ENCODE measurements around the gene DMD. TPM values are rescaled to one million over a fixed set of nuclear protein-coding genes. Genes with fewer than 3 reads are reported as not detected.

The DMD gene
- total and polyA plus RNA-seq, 2 of the 8 experiments (the other 6 are each of a cell fraction or from before 2014, with no cell fraction given), result 4.8 to 7.4 TPM

DNA sequence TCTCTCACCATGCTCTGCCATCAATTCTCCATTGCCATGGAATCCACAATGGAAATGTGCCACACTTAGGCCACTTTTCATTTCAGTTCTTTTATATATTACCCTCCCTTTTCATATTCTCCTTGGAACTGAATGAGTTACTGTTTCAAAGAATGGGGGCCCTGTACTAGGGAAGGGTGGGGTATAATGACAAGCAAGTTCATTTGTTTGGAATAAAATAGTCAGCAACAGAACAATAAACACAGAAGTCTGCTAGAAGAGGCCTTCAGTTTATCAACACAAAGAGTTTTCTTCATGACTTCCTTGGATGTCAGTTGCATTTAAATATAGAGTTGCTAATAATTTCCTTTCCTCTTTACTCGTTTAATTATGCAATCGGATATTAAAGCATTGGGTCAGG, 1661.2 kb downstream of the DMD start:
- H3K18ac ChIP-seq (ENCODE audit: extremely low read depth, low read length), result no peak overlapping the region
- no peak overlapping the region for H3K4me2 ChIP-seq (ENCODE audit: insufficient read depth in 1 of 2, low read depth in 2 of 2, low read length in 2 of 2)
- H3K9me3 ChIP-seq (ENCODE audit: insufficient read depth in 2 of 2, low read depth in 1 of 2, low read length in 1 of 2), result no peaks in the 10 kb centered on the region
- no peak overlapping the region for H2BK120ac ChIP-seq (replicated peaks; ENCODE audit: low read depth, low read length)
- 87% methylated on average over 2 of the region's 2 CpGs; no CpG with 5 or more reads in 1 of the 2 experiments for WGBS, 2 experiments (ENCODE audit: extremely low coverage in 1 of 2, insufficient coverage in 1 of 2, insufficient read length in 1 of 2, insufficient replicate concordance in 2 of 2, low coverage in 1 of 2, low lambda C conversion rate in 2 of 2, missing lambda C conversion rate in 1 of 2)
- no peaks in the 10 kb centered on the region for H3K23me2 ChIP-seq (ENCODE audit: low read depth, low read length)
- H4K8ac ChIP-seq (ENCODE audit: extremely low read depth, insufficient read depth, low read length), result no peak overlapping the region
- ChIA-PET POLR2A (ENCODE audit: partially characterized antibody) (no interaction called here), CTCF (ENCODE audit: partially characterized antibody) (no interaction called here)
- no peak overlapping the region for H3K14ac ChIP-seq (ENCODE audit: insufficient read length)
- H2BK5ac ChIP-seq (ENCODE audit: low read depth, low read length), result no peak overlapping the region
- no peak overlapping the region for H4K5ac ChIP-seq (ENCODE audit: insufficient read length, low read depth, low read length)
- H2AFZ ChIP-seq (ENCODE audit: low read length), result no peak overlapping the region
- no peak overlapping the region for H2AK5ac ChIP-seq (ENCODE audit: low read depth, low read length)
- no peaks in the 10 kb centered on the region for H3K79me2 ChIP-seq (ENCODE audit: control insufficient read depth in 1 of 2, insufficient read depth in 2 of 2, low read length in 2 of 2)
- H3K9ac ChIP-seq (replicated peaks in 1 of 4; ENCODE audit: extremely low read depth in 1 of 4, low read depth in 3 of 4, low read length in 3 of 4), result no peak overlapping the region
- no peaks in the 10 kb centered on the region for H3K79me1 ChIP-seq (ENCODE audit: low read depth, low read length)
- H3K4me3 ChIP-seq (ENCODE audit: extremely low read depth in 1 of 4, insufficient read depth in 2 of 4, low read depth in 3 of 4, low read length in 4 of 4), result no peak overlapping the region
- H3K56ac ChIP-seq (replicated peaks; ENCODE audit: insufficient read length, low read depth, low read length), result no peak overlapping the region
- H4K91ac ChIP-seq (replicated peaks; ENCODE audit: insufficient read length, low read length), result no peak overlapping the region
- no peak overlapping the region for H3K23ac ChIP-seq (ENCODE audit: insufficient read length)
- no peaks in the 10 kb centered on the region; a peak in 2 of 7 replicates for H3K4me1 ChIP-seq (replicated peaks in 1 of 4; ENCODE audit: control insufficient read depth in 3 of 4, insufficient read depth in 4 of 4, low read length in 3 of 4)
- TF ChIP-seq, protein P1, sequence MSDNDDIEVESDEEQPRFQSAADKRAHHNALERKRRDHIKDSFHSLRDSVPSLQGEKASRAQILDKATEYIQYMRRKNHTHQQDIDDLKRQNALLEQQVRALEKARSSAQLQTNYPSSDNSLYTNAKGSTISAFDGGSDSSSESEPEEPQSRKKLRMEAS (IDR thresholded peaks at IDR 0.05), result no peak
- TF ChIP-seq NANOG (IDR thresholded peaks at IDR 0.05; ENCODE audit: insufficient read depth, low read depth, low read length, poor library complexity, severe bottlenecking) (no peak), SP1 (IDR thresholded peaks at IDR 0.05; ENCODE audit: low read depth, low read length) (no peak), EP300 (IDR thresholded peaks at IDR 0.05; ENCODE audit: borderline replicate concordance in 1 of 2, low read depth in 2 of 2, low read length in 2 of 2) (no peak), JUND (IDR thresholded peaks at IDR 0.05; ENCODE audit: low read length) (no peak), TAF7 (optimal IDR thresholded peaks at IDR 0.05; ENCODE audit: borderline replicate concordance, low read depth, low read length) (no peak), MAFK (IDR thresholded peaks at IDR 0.05; ENCODE audit: low read depth, low read length) (no peak), TCF12 (IDR thresholded peaks at IDR 0.05; ENCODE audit: low read depth, low read length) (no peak), KDM4A (IDR thresholded peaks at IDR 0.05; ENCODE audit: low read depth, low read length, severe bottlenecking) (no peak), ZNF274 (IDR thresholded peaks at IDR 0.05; ENCODE audit: borderline replicate concordance, extremely low read depth, low read length) (no peak), BACH1 (IDR thresholded peaks at IDR 0.05; ENCODE audit: low read length) (no peak), GTF2F1 (IDR thresholded peaks at IDR 0.05; ENCODE audit: borderline replicate concordance, low read depth, low read length) (no peak), TBP (IDR thresholded peaks at IDR 0.05; ENCODE audit: low read depth, low read length) (no peak), SAP30 (IDR thresholded peaks at IDR 0.05; ENCODE audit: insufficient read depth, insufficient replicate concordance, low read length) (no peak)
- no peak overlapping the region for H2BK20ac ChIP-seq (ENCODE audit: low read length)
- H2BK12ac ChIP-seq (ENCODE audit: low read depth, low read length), result no peak overlapping the region
- H4K20me1 ChIP-seq (replicated peaks in 1 of 2; ENCODE audit: control insufficient read depth in 1 of 2, insufficient read depth in 2 of 2, low read length in 2 of 2), result no peaks in the 10 kb centered on the region
- FAIRE-seq, result no peak
- H2BK15ac ChIP-seq (ENCODE audit: low read length), result no peak overlapping the region
- DNase-seq (ENCODE audit: low read depth in 1 of 2, low spot score in 2 of 2), result no peak
- H3K36me3 ChIP-seq (ENCODE audit: control insufficient read depth in 2 of 4, insufficient read depth in 4 of 4, low read length in 3 of 4), result no peaks in the 10 kb centered on the region
- no peaks in the 10 kb centered on the region for H3K27me3 ChIP-seq (replicated peaks in 1 of 4; ENCODE audit: control insufficient read depth in 3 of 4, extremely low read depth in 1 of 4, insufficient read depth in 3 of 4, low read length in 3 of 4)
- no peak overlapping the region for H3K27ac ChIP-seq (ENCODE audit: low read depth, low read length)
- no peak overlapping the region for H3K4ac ChIP-seq (replicated peaks; ENCODE audit: insufficient read length, low read depth, low read length)

All from H1 (cell line).